HEK293 (cell line): ENCODE data around the gene TCF12.

Experiments
- CTCF ChIA-PET: fragments of 350-600 bp; formaldehyde crosslinking; extraction: SDS; loops from one replicate; lab custom pipeline; 2021; ENCODE audit warnings: antibody characterized with exemption; lab: Yijun Ruan, JAX
- POLR2A ChIA-PET: fragments of 300-600 bp; formaldehyde crosslinking; extraction: SDS; loops from one replicate; lab custom pipeline; 2020; ENCODE audit warnings: antibody characterized with exemption, inconsistent platforms; lab: Yijun Ruan, JAX
- H3K27ac ChIP-seq: fragments of 200-500 bp; sonication (Bioruptor generic); 2 replicates; pipeline ENCODE4 v1.5.1; 2014; ENCODE audit warnings: low read depth, low read length, control low read depth, inconsistent platforms; ENCODE audit errors: extremely low read depth
- H3K36me3 ChIP-seq, 2 experiments: fragments of 200-500 bp in 1 of 2; sonication (Bioruptor generic) in 1 of 2; 1 replicate in 1 of 2; 2 replicates in 1 of 2; pipeline ENCODE4 v1.5.1; 2014 to 2017; ENCODE audit warnings: inconsistent platforms in 2 of 2, low read length in 2 of 2; ENCODE audit not compliant: control insufficient read depth in 2 of 2, insufficient read depth in 1 of 2
- H3K4me1 ChIP-seq: fragments of 200-500 bp; sonication (Bioruptor generic); 2 replicates; pipeline ENCODE4 v1.5.1; 2014; ENCODE audit warnings: mild to moderate bottlenecking, low read length, inconsistent platforms; ENCODE audit not compliant: control insufficient read depth, insufficient read depth
- H3K4me3 ChIP-seq: 2 replicates; pipeline ENCODE4 v1.5.1; 2011; ENCODE audit warnings: low read depth, mild to moderate bottlenecking, control low read depth, low read length, moderate library complexity
- H3K9me3 ChIP-seq: fragments of 200-500 bp; sonication (Bioruptor generic); 2 replicates; pipeline ENCODE4 v1.5.1; 2014; ENCODE audit warnings: low read depth, low read length, inconsistent platforms; ENCODE audit not compliant: control insufficient read depth, insufficient read depth
- IKZF3 ChIP-seq: fragments of 450-650 bp; IDR thresholded peaks from 2 replicates; pipeline ENCODE4 v1.5.0; 2018; ENCODE audit warnings: missing biosample characterization, mild to moderate bottlenecking, missing genetic modification characterization, moderate library complexity
- SP2 ChIP-seq: fragments of 450-650 bp; formaldehyde crosslinking; IDR thresholded peaks from 2 replicates; pipeline ENCODE4 v1.5.1; 2016; ENCODE audit warnings: missing biosample characterization, missing genetic modification characterization
- TRIM28 ChIP-seq: IDR thresholded peaks from 2 replicates; pipeline ENCODE4 v1.6.1; 2011; ENCODE audit warnings: low read length, control low read depth, borderline replicate concordance
- YY1 ChIP-seq: fragments of 450-650 bp; formaldehyde crosslinking; IDR thresholded peaks from 2 replicates; pipeline ENCODE4 v1.5.1; 2018; ENCODE audit warnings: missing biosample characterization, missing genetic modification characterization
- ZBTB48 ChIP-seq: fragments of 450-650 bp; formaldehyde crosslinking; IDR thresholded peaks from 2 replicates; pipeline ENCODE4 v1.5.1; 2016; ENCODE audit warnings: missing biosample characterization, missing genetic modification characterization
- ZNF132 ChIP-seq: fragments of 450-650 bp; formaldehyde crosslinking; IDR thresholded peaks from 2 replicates; pipeline ENCODE4 v1.5.1; 2017; ENCODE audit warnings: missing biosample characterization, missing genetic modification characterization, borderline replicate concordance
- ZNF138 ChIP-seq: fragments of 450-650 bp; formaldehyde crosslinking; IDR thresholded peaks from 2 replicates; pipeline ENCODE4 v1.5.1; 2016; ENCODE audit warnings: missing biosample characterization, missing genetic modification characterization, borderline replicate concordance
- ZNF140 ChIP-seq: fragments of 450-650 bp; formaldehyde crosslinking; IDR thresholded peaks from 2 replicates; pipeline ENCODE4 v1.5.1; 2016; ENCODE audit warnings: missing biosample characterization, missing genetic modification characterization
- ZNF16 ChIP-seq: fragments of 450-650 bp; formaldehyde crosslinking; IDR thresholded peaks from 2 replicates; pipeline ENCODE4 v1.5.1; 2016; ENCODE audit warnings: low read depth, missing biosample characterization, missing genetic modification characterization
- ZNF2 ChIP-seq: fragments of 450-650 bp; formaldehyde crosslinking; IDR thresholded peaks from 2 replicates; pipeline ENCODE4 v1.5.1; 2016; ENCODE audit warnings: missing biosample characterization, missing genetic modification characterization
- ZNF239 ChIP-seq: fragments of 450-650 bp; formaldehyde crosslinking; IDR thresholded peaks from 2 replicates; pipeline ENCODE4 v1.5.1; 2016; ENCODE audit warnings: missing biosample characterization, missing genetic modification characterization
- ZNF350 ChIP-seq: fragments of 450-650 bp; formaldehyde crosslinking; IDR thresholded peaks from 2 replicates; pipeline ENCODE4 v1.5.0; 2017; ENCODE audit warnings: missing biosample characterization, mild to moderate bottlenecking, missing genetic modification characterization
- ZNF518A ChIP-seq: fragments of 450-650 bp; formaldehyde crosslinking; conservative IDR thresholded peaks from 2 replicates; pipeline ENCODE4 v1.5.1; 2016; ENCODE audit warnings: low read depth, missing biosample characterization, missing genetic modification characterization
- ZNF548 ChIP-seq: fragments of 450-650 bp; formaldehyde crosslinking; IDR thresholded peaks from 2 replicates; pipeline ENCODE4 v1.5.1; 2016; ENCODE audit warnings: missing biosample characterization, missing genetic modification characterization
- ZNF571 ChIP-seq: fragments of 450-650 bp; formaldehyde crosslinking; IDR thresholded peaks from 2 replicates; pipeline ENCODE4 v1.5.0; 2017; ENCODE audit warnings: missing biosample characterization, missing genetic modification characterization
- ZNF629 ChIP-seq: fragments of 450-650 bp; formaldehyde crosslinking; IDR thresholded peaks from 2 replicates; pipeline ENCODE4 v1.5.1; 2017; ENCODE audit warnings: missing biosample characterization, missing genetic modification characterization
- ZNF645 ChIP-seq: fragments of 450-650 bp; formaldehyde crosslinking; IDR thresholded peaks from 2 replicates; pipeline ENCODE4; 2016; ENCODE audit warnings: missing biosample characterization, missing genetic modification characterization
- ZNF660 ChIP-seq: fragments of 450-650 bp; IDR thresholded peaks from 2 replicates; pipeline ENCODE4 v1.5.1; 2018; ENCODE audit warnings: missing biosample characterization, mild to moderate bottlenecking, missing genetic modification characterization
- ZNF701 ChIP-seq: fragments of 450-650 bp; formaldehyde crosslinking; IDR thresholded peaks from 2 replicates; pipeline ENCODE4 v1.5.1; 2016; ENCODE audit warnings: missing biosample characterization, missing genetic modification characterization
- ZNF768 ChIP-seq: fragments of 450-650 bp; formaldehyde crosslinking; IDR thresholded peaks from 2 replicates; pipeline ENCODE4 v1.5.1; 2018; ENCODE audit warnings: missing biosample characterization, mild to moderate bottlenecking, missing genetic modification characterization
- ZNF792 ChIP-seq: fragments of 450-650 bp; formaldehyde crosslinking; IDR thresholded peaks from 2 replicates; pipeline ENCODE4 v1.5.1; 2016; ENCODE audit warnings: missing biosample characterization, missing genetic modification characterization
- TF ChIP-seq, protein P1 (sequence below): fragments of 450-650 bp; formaldehyde crosslinking; IDR thresholded peaks from 2 replicates; pipeline ENCODE4 v1.5.1; 2017; ENCODE audit warnings: missing biosample characterization, missing genetic modification characterization
- TF ChIP-seq, protein P2 (sequence below): fragments of 450-650 bp; formaldehyde crosslinking; IDR thresholded peaks from 2 replicates; pipeline ENCODE4 v1.5.1; 2017; ENCODE audit warnings: missing biosample characterization, missing genetic modification characterization

The TCF12 gene

GRCh38 chr15:57165992-57166391 is 247.5 kb downstream of the TCF12 start:
- no peak overlapping the region for H3K4me3 ChIP-seq
- H3K9me3 ChIP-seq, result no peaks in the 10 kb centered on the region
- H3K36me3 ChIP-seq, result no peaks in the 10 kb centered on the region
- no peak overlapping the region for H3K27ac ChIP-seq
- CTCF ChIA-PET, result interaction anchor here (0.9 kb wide), 1 partner anchor 19 kb away, joined by 3 read pairs; no protein-coding TSS in a partner anchor
- TF ChIP-seq ZNF140, result no peak
- no peak for TF ChIP-seq ZNF792 (tag by site-specific recombination)
- no peak for TF ChIP-seq ZNF132 (tag by site-specific recombination)
- no peak for TF ChIP-seq ZNF16 (tag by site-specific recombination)
- TF ChIP-seq YY1 (tag by site-specific recombination), result no peak
- TF ChIP-seq IKZF3, result no peak
- TF ChIP-seq ZNF571, result no peak
- TF ChIP-seq ZNF660 (tag by site-specific recombination), result no peak
- no peak for TF ChIP-seq TRIM28
- TF ChIP-seq ZNF518A (tag by site-specific recombination), result no peak
- TF ChIP-seq ZNF239 (tag by site-specific recombination), result no peak
- TF ChIP-seq, protein P1, sequence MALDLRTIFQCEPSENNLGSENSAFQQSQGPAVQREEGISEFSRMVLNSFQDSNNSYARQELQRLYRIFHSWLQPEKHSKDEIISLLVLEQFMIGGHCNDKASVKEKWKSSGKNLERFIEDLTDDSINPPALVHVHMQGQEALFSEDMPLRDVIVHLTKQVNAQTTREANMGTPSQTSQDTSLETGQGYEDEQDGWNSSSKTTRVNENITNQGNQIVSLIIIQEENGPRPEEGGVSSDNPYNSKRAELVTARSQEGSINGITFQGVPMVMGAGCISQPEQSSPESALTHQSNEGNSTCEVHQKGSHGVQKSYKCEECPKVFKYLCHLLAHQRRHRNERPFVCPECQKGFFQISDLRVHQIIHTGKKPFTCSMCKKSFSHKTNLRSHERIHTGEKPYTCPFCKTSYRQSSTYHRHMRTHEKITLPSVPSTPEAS, result no peak
- TF ChIP-seq ZNF350, result no peak
- no peak for TF ChIP-seq ZBTB48 (tag by site-specific recombination)
- TF ChIP-seq ZNF701, result no peak
- no peaks in the 10 kb centered on the region for H3K4me1 ChIP-seq
- POLR2A ChIA-PET, result no interaction called here

- POLR2A ChIA-PET, result no interaction called here
- no peak for TF ChIP-seq ZNF138 (tag by site-specific recombination)
- TF ChIP-seq ZNF645, result no peak
- TF ChIP-seq ZNF768, result no peak
- no peak for TF ChIP-seq ZNF571
- no peak for TF ChIP-seq ZNF548 (tag by site-specific recombination)
- TF ChIP-seq ZNF2 (tag by site-specific recombination), result no peak
- TF ChIP-seq ZNF660 (tag by site-specific recombination), result no peak
- TF ChIP-seq SP2 (tag by site-specific recombination), result no peak
- TF ChIP-seq, protein P2, sequence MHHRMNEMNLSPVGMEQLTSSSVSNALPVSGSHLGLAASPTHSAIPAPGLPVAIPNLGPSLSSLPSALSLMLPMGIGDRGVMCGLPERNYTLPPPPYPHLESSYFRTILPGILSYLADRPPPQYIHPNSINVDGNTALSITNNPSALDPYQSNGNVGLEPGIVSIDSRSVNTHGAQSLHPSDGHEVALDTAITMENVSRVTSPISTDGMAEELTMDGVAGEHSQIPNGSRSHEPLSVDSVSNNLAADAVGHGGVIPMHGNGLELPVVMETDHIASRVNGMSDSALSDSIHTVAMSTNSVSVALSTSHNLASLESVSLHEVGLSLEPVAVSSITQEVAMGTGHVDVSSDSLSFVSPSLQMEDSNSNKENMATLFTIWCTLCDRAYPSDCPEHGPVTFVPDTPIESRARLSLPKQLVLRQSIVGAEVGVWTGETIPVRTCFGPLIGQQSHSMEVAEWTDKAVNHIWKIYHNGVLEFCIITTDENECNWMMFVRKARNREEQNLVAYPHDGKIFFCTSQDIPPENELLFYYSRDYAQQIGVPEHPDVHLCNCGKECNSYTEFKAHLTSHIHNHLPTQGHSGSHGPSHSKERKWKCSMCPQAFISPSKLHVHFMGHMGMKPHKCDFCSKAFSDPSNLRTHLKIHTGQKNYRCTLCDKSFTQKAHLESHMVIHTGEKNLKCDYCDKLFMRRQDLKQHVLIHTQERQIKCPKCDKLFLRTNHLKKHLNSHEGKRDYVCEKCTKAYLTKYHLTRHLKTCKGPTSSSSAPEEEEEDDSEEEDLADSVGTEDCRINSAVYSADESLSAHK (tag by site-specific recombination), result no peak
- TF ChIP-seq ZNF629 (tag by site-specific recombination), result no peak
- no peak for TF ChIP-seq ZNF701
- H3K27ac ChIP-seq, result no peak overlapping the region
- H3K4me3 ChIP-seq, result no peak overlapping the region
- no peaks in the 10 kb centered on the region for H3K36me3 ChIP-seq
- no peaks in the 10 kb centered on the region for H3K4me1 ChIP-seq
- no peaks in the 10 kb centered on the region for H3K9me3 ChIP-seq
- CTCF ChIA-PET, result no interaction called here
Measured at GRCh38 chr15:57167821-57168395, 249.5 kb downstream of the TCF12 start.
